Fibroblast of skin of scalp (primary cell): Measurements from ENCODE around the gene PDGFC.
"Not testable (repeated sequence)": the region's sequence is repeated elsewhere in the genome, so short reads cannot be mapped to it uniquely, and the experiment has no call there.

Source experiments
- DNase-seq: peaks from one replicate; pipeline ENCODE4 v3.0.0-alpha.2; 2013

PDGFC gene

DNA sequence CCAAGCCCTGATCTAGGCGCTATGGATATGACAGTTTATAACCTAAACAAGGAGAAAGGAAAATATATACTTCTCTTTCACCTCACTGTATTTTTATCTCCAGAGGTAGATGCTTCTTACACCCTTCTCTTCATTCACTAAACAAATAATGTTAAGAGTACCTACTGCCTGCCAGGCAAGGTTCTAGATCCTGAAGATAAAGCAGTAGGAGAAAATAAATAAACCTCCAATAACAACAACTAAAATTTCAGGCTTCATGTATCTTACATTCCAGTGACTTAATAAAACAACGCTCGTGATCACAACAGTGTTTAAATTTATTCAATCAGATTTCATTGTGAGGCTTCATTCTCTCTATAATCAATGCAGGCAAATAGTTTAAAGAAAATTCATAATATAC lies 20.7 kb downstream of the PDGFC start:
- DNase-seq, result no peak

GRCh38 chr4:156950090-156950489 lies 21.5 kb downstream of the PDGFC start:
- no peak for DNase-seq

DNA sequence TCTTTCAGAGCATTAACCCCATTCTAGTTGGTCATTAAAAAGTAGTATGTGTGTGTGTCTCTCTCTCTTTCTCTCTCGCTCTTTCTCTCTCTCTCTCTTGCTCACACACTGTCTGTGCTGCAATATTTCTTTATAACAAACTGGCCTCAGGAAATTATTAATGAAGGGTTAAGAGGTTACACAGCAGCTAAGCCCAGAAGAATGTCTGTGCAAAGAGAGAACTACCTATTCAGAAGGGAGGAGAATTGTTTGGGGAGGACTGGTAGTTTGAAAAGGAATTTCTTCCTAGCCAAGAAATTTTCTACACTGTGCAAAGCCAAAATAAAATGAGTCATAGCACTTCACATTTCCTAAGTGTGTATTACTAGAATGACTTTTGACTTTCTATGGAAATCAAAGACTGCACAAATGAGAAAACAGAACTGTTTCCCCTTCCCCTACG lies 22.2 kb downstream of the PDGFC start:
- DNase-seq, result peak; percentile 69

GRCh38 chr4:156948738-156949137 lies 22.9 kb downstream of the PDGFC start:
- no peak for DNase-seq

- no peak for DNase-seq
These were observed 23.5 kb downstream of the PDGFC start for GRCh38 chr4:156948133-156948532.

DNA sequence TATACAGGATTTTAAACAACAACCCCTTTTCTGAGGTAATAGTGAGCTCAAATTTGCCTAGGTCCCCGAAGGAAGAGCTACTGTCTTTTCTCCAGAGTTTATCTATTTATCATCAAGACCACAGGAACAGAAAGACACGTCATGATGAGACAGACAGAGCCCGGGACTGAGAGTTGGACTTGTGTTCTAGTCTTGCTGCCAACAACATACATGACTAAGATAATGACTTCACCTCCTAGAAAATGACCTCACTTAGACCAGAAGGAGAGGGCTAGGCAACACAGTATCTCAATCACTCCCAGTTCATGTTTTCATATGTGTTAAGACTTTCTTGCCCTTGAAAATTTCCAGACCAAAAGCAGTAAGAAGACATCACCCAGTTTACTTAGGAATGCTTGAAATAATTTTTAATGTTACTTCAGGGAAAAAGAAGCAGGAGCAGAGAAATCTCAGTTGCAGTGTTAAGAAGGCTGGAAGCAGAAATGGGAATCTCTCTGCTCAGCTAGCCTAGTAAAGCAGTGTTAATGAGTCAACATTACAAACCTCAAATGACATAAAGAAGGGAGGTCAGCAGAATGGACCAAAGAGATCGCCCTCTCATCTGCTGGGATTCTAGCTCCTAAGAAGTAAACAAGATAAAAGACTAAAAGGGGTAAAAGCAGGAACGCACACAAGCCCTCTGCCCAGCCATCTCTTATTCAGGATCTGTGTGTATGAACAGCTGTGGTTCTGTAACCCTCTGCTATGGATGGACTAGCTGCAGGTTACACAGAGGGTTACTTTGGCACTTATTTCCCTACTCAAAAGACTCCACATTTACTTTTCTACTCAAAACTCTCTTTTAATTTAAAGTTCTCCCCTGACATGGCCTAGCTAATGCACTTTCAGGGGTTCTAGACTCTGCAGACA lies 24.8 kb downstream of the PDGFC start:
- peak; percentile 96 for DNase-seq

- peak; percentile 30 for DNase-seq
These were observed 26.1 kb downstream of the PDGFC start for GRCh38 chr4:156945532-156945931.

DNA sequence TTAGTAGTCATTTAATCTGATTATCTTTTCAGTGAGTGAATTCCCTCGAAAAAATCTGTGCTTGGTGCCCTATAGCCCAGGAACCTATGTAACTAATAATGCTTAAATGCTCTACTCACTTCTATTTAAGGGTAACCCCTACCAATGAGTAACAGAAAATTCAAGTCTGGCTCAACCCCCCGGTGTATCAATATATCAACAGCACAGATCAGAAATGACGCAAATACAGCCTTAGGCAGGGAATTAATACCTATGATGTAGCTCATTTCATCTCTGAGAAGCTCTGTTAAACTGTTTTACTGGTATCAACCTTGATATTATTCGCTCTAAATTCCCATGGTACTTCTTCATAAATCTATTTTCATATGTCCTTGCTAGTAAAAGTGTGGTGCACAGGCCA lies 28.6 kb downstream of the PDGFC start:
- no peak for DNase-seq

DNA sequence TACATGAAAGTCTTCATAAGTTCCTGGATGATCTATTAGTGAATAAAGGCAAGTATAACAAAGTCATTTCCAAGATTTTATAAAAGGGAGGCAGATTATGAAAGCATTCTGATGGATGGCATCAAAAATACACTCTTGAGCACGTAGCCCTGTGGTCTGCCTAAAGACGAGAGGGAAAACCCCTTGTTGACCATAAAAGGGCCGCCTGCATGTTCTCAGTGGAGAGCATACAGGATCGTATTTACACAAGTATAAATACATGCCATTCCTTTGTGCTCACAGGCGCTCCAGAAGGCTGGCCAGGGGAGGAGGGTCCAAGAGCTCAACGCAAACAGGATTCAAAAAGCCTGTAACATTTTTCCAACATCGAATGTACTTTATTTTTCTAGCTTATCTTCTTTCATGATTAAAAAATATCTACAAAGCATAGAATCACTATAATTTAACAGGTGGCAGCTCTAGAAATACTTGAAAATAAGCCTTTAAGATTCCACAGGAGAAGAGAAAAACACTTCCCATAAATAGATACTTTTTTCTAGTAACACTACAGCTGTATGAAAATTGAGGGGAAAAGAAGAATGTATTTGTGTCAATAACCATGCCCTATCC lies 29.6 kb downstream of the PDGFC start:
- peak; percentile 97 for DNase-seq

GRCh38 chr4:156939801-156940200 lies 31.8 kb downstream of the PDGFC start:
- DNase-seq, result no peak

DNA sequence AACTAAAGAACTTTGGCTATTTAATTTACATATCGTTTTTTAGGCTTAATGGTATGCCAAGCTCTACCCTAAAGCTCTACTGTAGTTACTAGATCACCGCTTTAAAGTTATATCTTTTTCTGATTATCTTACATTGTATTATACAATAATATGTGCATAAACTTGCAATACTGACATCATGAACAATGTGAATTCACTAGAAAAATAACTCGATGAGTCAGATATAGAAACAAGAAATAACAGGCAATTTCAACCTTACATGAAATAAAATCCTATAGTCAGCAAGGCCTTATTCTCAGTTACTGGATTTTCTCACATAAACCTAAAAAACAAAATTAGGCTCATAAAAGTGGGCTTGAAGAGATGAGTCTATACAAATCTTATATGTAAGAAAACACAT lies 32.5 kb downstream of the PDGFC start:
- peak; percentile 37 for DNase-seq

DNA sequence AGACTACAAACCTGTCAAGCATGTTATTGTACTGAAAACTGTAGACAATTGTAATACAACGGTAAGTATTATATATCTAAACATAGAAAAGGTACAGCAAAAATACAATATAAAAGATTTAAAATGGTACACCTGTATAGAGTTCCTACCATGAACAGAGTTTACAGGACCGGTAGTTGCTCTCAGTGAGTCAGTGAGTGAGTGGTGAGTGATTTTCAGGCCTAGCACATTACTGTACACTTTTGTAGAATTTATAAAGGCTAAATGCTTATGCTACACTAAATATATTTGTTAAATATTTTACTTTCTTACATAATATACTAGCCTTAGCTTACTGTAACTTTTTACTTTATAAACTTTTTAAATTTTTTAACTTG lies 37.4 kb downstream of the PDGFC start:
- no peak for DNase-seq

GRCh38 chr4:156933633-156934258 lies 37.9 kb downstream of the PDGFC start:
- peak; percentile 84 for DNase-seq

DNA sequence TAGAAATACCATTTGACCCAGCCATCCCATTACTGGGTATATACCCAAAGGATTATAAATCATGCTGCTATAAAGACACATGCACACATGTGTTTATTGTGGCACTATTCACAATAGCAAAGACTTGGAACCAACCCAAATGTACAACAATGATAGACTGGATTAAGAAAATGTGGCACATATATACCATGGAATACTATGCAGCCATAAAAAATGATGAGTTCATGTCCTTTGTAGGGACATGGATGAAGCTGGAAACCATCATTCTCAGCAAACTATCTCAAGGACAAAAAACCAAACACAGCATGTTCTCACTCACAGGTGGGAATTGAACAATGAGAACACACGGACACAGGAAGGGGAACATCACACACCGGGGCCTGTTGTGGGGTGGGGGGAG lies 39.2 kb downstream of the PDGFC start:
- DNase-seq, result not testable (repeated sequence)

DNA sequence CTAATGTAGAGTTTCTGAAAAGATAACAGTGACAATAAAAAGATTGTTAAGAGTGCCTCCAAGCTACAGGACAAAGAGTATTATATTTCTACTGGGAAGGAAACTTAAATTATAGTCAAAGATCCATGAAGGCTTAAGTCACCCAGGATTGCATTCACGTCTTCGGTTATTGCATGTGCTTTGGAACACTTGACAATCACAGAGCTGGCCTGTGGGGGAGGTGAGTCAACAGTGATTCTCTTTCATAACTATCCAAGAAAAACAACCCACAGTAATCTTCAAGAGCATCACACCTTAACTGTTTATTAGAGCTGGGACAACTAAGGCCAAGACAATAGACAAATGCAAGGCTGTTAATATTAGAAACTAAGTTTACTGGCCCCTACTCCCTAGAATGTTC lies 40.3 kb downstream of the PDGFC start:
- peak; percentile 77 for DNase-seq

GRCh38 chr4:156929386-156930105 lies 42.1 kb downstream of the PDGFC start:
- no peak for DNase-seq

- DNase-seq, result no peak
These were observed 46.8 kb downstream of the PDGFC start for GRCh38 chr4:156924774-156925315.

DNA sequence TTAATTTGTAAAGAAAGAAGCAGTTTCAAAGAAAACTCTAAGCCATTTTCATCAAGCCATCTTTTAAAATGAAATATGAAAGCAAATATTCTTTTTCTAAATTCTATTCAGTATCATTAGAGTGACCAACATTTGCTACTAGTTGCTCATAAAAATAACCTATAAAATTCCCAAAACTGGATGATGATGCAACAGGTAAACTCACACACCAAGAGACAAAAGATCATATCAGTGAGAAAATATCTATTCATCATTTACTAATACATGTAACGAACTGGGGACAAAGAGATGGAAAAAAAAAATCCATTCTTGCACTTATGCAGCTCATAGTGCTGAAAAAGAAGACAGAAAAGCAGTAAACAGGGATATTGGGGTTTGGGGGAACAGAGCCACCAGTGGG lies 48.1 kb downstream of the PDGFC start:
- no peak for DNase-seq

DNA sequence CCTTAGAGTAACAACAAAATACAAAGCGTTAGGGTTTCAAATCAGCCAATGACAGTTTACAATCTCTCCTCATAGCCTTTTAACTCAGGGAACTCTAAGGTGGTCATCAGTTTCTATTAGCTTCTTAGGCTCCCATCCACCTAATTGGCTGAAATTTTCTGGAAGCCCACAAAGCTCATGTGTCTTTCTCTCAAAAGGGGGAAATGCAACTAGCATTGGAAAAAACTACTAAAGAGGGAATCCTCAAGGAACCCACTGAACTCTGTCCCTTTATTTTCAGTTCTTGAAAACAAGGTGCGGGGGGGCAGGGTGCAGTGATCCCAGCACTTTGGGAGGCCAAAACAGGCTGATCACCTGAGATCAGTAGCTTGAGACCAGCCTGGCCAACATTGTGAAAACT lies 56.4 kb downstream of the PDGFC start:
- DNase-seq, result no peak

DNA sequence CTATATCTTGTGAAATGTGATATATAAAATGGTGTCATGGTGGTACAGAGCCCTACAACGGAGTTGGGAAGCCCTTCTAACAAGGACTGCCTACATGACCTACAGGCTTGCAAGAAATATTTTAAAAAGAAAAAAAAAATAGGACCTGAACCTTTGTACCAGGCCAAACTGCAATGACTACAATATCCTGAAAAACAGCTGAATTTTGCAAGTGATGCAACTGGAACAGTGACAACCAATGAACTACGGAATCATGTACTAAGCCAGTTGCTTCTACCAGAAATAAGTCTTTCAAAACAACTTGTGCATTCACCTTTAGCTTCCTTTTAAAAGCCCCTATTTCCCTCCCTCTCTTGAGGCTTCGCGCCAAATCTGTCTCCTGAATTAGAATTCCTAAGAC lies 58.4 kb downstream of the PDGFC start:
- no peak for DNase-seq

- no peak for DNase-seq
These were observed 62.6 kb downstream of the PDGFC start for GRCh38 chr4:156909010-156909409.

DNA sequence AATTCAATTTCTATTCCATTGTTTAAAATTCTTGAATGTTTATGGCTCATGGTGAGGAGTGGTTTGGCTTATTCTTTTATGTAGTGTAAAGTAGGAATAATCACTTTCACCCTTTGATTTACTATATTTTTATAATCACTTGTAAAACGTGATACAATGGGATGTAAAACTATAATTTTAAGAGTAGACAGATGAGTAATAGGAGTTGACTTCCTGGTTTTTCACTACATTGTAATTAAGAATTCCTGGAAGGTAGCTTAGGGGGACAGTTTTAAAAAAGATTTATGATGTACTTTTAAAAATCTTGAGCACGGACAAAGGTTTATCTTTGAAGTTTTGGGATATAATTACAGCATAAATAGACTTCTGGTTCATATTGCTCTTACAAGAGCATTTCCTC lies 65.3 kb downstream of the PDGFC start:
- DNase-seq, result no peak

DNA sequence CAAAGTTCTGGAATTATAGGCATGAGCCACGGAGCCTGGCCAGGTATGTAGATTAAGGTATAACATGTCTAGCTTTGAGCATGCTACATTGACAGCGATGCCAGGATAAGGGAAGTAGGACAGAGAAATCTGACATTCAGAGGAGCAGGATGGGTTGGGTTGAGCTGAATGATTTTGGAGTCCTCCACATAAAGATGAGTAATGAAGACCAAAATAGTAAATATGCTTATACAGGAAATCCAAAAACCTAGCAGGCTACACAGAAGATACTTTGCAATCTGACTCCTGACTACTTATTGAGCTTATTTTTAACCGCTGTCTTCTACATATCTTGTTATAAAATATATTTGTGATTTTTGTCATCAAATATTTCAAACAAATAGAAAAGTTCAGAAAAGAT lies 69.7 kb downstream of the PDGFC start:
- DNase-seq, result peak; percentile 26
